Sciatic nerve (tissue), 2 donors: ENCODE results near the gene PPP1CB. TPM values are rescaled to one million over a fixed set of nuclear protein-coding genes. Genes with fewer than 3 reads are reported as not detected.
A peak's percentile ranks its signal among the peaks of the same experiment; 100 is the strongest.
"Not testable (repeated sequence)": the region's sequence is repeated elsewhere in the genome, so short reads cannot be mapped to it uniquely, and the experiment has no call there.

Experiments
- ATAC-seq: fragments of 200-7000 bp; cut with Tn5 transposase; one replicate; pipeline ENCODE4 v1.9.1; 2020; ENCODE audit warnings: mild to moderate bottlenecking, moderate library complexity
- DNase-seq: peaks from one replicate; pipeline ENCODE4 v3.0.0-alpha.2; 2020; ENCODE audit warnings: low spot score
- intact Hi-C: fragments of 100-400 bp; cut with DNase I; formaldehyde crosslinking; loops from one replicate; pipeline ENCODE4 v1.14.2; 2022
- total RNA-seq: library from RNA; stranded (reverse); fragmentation: NEBNext Ultra II Directional; extraction: Animal tissue kit (Norgen Biotek cat#: 25700); gene quantifications from one replicate; pipeline ENCODE4 v1.2.1, GENCODE V29; 2021
- donor health status: DM: no; HTN: no; CAD: no.
- donor health status: DM: no; HTN: no; CAD: no.

The PPP1CB gene
- total RNA-seq, 1 donor from 2014 or later, result 210 TPM

DNA sequence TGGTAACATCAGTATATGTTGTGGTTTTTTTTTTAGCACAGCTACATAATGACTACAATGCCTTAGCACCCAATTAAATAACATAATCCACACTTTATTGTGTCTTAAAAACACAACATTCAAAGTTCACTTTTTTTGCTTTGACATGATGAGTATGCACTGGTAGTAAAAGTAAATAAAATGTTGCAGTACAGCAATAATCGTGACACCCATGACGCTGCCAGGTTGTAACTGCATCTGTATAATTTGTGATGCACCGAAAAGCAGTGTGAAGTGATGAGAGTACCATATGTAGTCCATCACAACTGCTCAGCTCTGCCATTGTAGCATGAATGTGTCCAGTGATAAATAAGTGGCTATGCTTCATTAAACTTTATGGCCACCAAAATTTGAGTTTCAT, 15.7 kb downstream of the PPP1CB start:
- ATAC-seq, result no peak
- intact Hi-C loops, result no loop called here
- DNase-seq, result no peak

DNA sequence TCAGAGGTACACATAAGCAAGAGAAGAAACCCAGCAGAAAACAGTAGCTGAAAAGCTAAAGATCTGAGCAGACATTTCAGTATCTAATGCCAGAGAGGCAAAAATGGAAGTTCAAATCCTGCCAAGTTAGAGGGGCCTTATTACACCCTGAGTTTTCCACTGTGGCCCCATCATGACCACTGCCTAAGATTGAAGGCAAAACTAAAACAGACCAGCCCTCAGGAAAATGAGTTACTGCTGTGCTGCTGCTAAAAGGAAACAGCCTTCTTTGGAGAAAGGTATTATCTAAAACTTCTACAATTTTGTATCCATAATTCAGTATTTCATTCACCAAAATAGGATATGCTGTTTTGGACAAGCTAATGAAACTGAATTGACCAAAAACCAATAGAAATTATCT, 16.8 kb downstream of the PPP1CB start:
- no peak for ATAC-seq
- intact Hi-C loops, result no loop called here
- no peak for DNase-seq

DNA sequence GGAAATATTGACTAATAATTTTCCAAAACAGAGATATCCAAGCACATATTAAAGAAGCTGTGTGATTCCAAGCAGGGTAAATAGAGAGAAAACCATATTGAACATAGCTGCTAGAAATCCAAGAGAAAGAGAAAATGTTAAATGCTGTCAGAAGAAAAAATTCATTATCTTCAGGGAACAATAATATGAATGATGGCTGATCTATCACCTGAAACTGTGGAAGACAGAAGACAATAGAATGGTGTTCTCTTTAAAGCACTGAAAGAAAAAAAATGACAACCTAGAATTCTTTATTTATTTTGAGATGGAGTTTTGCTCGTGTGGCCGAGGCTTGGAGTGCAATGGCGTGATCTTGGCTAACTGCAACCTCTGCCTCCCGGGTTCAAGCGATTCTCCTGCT, 17.3 kb downstream of the PPP1CB start:
- intact Hi-C loops, result no loop called here
- DNase-seq (no peak), ATAC-seq (no peak)

DNA sequence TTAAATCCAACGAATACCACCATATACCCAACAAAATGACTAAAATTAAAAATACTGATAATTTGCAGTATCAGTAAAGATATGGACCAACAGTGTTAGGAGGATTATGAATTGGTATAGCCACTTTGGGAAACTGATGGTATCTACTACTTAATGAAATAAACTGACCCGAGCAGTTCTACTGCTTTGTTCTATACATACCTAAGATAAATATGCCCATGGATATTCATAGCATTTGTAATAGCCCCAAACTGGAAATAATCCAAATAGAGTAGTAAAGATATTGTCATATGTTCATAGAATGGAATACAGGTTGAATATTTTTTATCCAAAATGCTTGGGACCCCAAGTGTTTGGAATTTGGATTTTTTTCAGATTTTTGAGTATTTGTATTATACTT, 20.7 kb downstream of the PPP1CB start:
- intact Hi-C loops, result no loop called here
- ATAC-seq, result no peak

DNA sequence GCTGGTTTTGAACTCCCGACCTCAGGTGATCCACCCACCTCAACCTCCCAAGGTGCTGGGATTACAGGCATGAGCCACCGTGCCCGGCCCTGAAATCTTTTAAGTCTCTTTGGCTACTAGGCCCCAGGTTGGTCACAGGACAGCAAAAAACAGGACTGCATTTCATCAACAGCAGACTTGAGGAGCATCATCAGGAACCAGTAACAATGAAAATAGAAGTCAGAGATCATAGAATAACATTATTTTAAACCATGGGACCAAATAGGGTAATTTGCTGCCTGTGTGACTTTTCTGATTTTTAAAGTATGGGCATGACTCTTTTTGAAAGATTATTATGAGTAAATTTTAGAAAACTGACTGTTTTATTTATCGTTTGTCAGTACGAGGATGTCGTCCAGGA, 24.8 kb downstream of the PPP1CB start:
- ATAC-seq (no peak), DNase-seq (no peak)
- intact Hi-C loops, result no loop called here

More for the DNA sequence above, 20.7 kb downstream of the PPP1CB start:
- DNase-seq, result no peak

DNA sequence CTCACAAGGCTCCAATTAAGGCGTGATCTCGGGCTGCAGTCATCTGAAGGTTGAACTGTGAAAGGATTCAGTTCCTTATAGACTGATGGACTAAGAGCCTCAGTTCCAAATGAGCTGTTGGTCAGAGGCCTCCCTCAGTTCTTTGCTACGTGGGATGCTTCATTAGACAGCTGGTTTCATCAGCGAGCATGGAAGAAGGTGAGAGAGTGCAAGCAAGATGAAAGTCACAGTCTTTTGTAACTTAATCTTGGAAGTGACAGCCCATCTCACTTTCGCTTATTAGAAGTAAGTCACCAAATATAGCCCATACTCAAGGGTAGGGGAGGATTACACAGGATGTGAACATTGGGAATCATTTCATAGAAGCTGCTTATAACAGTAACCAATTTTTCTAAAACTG, 26.8 kb downstream of the PPP1CB start:
- intact Hi-C loops, result no loop called here
- DNase-seq, result no peak
- ATAC-seq, result no peak

DNA sequence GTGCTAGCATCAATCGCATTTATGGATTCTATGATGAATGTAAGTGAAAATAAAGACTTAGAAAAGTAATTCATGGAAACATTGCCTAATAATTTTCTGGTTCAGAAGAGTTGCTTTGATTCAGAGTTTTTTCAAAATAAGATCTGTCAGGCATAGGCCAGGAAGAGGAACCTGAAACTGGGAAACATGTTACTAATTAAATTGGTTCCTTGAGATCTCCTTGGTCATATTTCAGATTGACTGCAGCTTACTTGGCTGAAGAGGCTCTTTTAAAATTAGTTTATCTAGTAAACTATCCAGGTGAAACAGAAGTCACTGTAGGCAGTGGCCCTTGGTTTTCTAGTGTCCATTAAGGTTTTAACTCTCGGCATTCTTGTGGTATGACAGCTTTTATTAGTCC, 27.4 kb downstream of the PPP1CB start:
- intact Hi-C loops, result no loop called here
- ATAC-seq, result no peak
- no peak for DNase-seq

DNA sequence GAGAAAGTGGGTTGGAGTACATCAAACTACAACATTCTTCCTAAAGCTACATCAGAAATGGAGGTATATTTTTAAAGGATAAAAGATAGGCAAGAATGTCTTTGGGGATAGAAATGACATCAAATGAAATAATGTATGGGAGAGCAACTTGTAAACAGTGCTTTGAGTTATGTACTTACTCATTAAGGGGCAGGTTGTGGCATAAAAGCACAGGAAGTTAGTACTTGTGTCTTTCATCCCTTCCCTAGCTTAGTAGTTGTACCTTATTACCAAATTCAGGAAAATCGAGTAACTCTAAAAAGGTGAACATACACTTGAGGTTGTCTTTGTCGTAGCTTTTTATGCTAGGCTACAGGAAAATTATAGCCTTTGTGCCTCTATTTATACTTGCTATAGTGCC, 28.9 kb downstream of the PPP1CB start:
- no peak for ATAC-seq
- no peak for DNase-seq
- intact Hi-C loops, result no loop called here

DNA sequence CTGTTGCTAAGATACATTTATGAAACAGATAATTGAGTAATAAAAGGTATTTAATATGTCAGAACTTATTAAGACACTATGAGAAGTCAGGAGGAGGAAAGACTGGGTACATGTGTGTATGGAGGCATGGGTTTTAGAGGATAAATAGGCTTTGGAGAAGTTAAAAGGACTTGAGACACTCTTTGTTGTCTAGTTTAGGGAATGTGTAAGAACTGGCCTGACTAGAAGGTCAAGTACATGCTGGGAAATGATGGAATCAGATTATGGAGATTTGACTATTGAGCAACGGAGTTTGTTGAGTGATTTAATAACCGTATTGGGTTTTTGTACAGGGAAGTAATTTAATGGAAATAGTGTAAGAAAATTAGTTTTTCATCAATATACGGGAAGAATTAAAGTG, 30.8 kb downstream of the PPP1CB start:
- DNase-seq (no peak), ATAC-seq (no peak)
- intact Hi-C loops, result no loop called here

DNA sequence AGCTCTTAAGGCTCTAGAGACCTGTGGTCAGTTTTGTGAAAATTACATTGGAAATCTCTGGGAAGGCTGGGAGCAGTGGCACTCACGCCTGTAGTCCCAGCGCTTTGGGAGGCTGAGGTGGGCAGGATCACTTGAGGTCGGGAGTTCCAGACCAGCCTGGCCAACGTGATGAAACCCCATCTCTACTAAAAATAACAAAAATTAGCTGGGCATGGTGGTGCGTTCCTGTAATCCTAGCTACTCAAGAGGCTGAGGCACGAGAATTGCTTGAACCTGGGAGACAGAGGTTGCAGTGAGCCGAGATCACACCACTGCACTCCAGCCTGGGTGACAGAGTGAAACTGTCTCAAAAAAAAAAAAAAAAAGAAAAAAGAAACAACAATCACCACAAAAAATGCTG, 32.9 kb downstream of the PPP1CB start:
- intact Hi-C loops, DNase-seq, ATAC-seq: not testable (repeated sequence)

DNA sequence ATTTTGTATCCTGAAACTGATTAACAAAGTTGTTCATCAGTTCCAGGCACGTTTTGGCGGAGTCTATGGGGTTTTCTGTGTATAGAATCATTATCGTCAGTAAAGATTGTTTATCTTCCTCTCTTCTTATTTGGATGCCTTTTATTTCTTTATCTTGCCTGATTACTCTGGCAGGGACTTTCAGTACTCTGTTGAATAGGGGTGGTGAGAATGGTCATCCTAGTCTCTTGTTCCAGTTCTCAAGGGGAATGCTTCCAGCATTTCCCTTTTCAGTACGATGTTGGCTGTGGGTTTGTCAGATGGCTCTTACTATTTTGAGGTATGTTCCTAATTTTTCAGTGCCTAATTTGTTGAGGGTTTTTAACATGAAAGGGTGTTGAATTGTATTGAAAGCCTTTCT, 45.0 kb downstream of the PPP1CB start:
- no peak for ATAC-seq
- intact Hi-C loops, result no loop called here

DNA sequence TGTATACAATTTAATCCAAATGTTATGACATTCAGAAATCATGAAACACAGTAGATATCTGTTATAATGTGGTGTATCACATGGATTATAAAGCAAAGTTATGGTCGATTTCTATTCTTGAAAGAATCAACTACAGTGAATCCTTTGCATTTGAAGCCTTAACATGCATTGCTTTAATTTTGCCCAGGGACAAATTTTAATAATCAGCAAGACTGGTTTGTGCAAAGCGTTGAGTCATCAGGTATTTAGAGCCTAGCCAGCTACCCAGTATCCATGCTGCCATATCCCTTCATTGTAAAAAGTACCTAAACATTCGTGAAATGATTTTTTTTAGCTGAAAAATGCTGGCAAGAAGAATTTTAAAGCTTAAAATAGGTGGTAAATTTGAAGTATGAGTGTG, 50.1 kb downstream of the PPP1CB start:
- DNase-seq, result no peak
- intact Hi-C loops, result no loop called here
- ATAC-seq, result no peak

More for the DNA sequence above, 45.0 kb downstream of the PPP1CB start:
- no peak for DNase-seq

DNA sequence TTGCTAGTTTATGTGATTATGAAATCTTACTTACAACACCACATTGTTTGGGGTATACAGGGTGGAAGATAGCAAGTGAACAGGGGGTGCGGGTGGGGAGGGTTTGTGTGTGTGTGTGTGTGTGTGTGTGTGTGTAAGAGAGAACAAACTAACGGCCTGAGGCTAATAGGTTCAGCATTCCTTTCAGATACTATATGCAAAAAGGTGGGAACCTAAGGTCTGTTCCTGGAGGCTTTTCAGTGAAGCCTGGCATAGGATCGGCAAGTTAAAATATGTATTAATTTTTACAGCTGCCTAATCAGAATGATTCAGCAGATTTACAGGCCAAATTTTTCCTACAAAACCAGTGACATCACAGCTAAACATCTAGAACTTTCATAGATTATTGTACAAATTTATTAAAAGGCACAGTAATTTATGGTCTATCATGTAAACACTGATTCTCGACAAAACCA, 51.4 kb downstream of the PPP1CB start:
- intact Hi-C loops, result no loop called here
- ATAC-seq (peak; percentile 58), DNase-seq (no peak)

DNA sequence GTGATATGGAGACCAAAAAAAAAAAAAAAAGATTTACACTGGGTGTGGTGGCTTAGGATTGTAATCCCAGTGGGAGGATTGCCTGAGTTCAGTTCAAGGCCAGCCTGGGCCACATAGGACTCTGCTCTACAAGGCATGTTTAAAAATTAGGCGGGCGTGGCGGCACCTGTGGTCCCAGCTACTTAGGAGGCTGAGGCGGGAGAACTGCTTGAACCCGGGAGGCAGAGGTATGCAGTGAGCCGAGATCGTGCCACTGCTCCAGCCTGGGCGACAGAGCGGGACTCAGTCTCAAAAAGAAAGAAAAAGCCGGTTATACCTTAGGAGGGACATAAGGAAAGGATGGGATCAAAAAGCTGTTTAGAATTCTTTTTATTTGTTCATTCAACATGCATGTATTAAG, 58.3 kb downstream of the PPP1CB start:
- ATAC-seq (no peak), DNase-seq (no peak)
- intact Hi-C loops, result no loop called here

DNA sequence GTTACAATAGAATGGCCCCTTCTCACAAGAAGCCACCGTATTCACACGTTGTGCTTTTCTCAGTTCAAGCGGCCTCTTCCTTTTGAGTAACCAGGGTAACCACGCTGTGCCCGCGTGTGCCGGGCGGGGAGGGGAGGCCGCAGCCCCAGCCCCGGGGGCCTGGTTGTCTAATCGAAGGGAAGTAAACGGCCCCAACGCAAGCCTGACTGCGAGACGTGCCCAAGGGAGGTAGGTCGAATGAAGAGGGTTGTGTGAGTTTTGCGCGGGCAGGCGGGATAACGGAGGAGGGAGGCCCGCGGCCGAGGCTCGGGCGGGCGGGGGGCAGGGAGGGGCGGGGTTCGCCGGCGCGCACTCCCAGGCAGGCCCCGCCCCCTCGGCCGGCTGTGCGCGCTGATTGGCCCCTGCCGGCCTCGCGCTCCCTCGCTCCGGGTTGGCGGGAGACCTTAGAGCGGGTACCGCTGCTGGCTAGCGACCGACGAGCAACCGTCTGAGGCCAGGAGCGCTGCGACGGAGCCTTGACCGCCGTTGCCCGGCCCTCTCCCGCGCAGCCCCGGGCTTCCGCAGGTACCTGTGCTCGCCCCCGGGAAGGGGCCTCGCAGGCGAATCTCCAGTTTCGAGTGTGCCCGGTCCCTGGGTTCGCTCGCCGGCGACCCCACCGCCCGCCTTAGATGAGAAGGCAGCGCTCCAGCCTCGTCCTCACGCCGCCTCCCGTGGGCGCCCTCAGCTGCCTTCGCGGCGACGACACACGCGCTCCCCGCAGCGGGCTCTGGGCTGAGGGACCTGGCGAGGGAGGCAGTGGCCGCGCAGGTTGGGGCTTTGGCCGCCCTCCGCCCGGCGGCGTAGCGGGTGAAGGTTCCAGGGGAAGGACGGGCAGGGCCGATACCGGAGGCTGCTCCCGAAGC, 59.0 kb downstream of the PPP1CB start, which contains the start of gene SPDYA:
Gene SPDYA, plus strand, starts transcription at position 451 of the 902 bp plus-strand sequence. CDS start 5,181 bp downstream, outside the sequence.
- ATAC-seq, result peak; percentile 94
- intact Hi-C loops, result no loop called here
- DNase-seq, result peak; percentile 84

DNA sequence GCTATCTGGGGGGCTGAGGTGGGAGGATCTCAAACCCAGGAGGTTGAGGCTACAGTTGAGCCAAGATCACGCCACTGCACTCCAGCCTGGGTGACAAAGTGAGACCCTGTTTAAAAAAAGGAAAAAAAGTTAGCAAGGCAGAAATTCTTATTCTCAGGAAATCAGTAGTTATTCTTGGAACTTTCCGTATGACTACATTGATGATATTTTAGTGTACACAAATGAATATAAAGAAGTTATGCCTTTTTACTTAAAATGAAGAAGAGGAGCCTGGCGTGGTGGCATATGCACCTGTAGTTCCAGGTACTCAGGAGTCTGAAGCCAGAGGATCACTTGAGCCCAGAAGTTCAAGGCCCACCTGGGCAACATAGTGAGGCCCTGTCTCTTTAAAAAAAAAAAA, 66.4 kb downstream of the PPP1CB start:
- ATAC-seq (no peak), DNase-seq (no peak)
- intact Hi-C loops, result no loop called here

DNA sequence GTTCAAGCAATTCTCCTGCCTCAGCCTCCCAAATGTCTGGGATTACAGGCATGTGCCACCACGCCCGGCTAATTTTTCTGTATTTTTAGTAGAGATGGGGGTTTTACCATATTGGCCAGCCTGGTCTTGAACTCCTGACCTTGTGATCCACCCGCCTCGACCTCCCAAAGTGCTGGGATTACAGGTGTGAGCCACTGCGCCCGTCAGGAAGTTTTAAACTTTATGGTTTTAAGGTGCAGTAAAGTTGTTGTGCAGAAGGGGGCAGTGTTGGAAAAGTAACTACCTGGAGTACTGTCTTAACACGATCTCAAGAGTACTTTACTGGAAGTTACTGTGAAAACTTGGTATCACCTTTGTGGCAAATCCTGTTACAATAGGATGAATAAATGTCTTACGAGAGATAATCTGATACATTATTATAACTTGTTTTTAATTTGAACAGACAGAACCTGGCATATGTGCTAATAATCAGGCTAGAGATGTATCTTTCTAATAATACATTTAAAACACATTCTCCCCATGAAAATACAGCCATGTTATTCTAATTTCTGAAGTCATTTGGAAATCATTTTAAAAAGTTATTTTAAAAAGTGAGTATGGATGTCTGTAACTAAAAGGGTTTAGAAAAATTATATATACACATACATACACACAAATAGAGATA, 69.8 kb downstream of the PPP1CB start:
- intact Hi-C loops, result no loop called here
- ATAC-seq (peak; percentile 73), DNase-seq (no peak)

DNA sequence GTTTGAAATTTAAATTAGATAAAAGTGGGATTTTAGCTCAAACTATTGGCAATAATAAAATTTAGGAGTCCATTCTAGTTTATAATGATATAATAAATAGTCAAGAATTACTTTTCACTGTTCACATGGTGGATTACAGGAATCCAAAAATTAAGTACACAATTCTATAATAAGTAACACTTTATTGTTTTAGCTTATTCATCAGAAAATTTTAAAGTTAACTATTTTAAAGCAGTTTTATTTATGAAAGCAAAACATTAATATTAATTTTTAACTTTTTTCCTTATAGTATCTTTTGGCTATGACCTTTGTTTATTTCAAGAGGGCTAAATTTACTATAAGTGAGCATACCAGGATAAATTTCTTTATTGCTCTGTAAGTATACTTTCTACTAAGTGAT, 70.4 kb downstream of the PPP1CB start:
- intact Hi-C loops, result no loop called here
- DNase-seq (no peak), ATAC-seq (no peak)

DNA sequence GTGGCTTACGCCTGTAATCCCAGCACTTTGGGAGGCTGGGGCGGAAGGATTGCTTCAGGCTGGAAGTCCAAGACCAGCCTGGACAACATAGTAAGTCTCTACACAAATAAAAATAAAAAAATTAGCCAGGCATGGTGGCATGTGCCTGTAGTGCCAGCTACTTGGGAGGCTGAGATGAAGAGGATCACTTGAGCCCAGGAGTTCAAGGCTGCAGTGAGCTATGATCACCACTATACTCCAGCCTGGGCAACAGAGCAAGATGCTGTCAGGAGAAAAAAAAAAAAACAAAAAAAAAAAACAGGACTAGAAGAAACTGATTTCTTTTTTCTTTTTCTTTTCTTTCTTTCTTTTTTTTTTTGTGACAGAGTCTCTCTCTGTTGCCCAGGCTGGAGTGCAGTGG, 72.6 kb downstream of the PPP1CB start:
- intact Hi-C loops, result no loop called here
- ATAC-seq, result no peak
- no peak for DNase-seq

DNA sequence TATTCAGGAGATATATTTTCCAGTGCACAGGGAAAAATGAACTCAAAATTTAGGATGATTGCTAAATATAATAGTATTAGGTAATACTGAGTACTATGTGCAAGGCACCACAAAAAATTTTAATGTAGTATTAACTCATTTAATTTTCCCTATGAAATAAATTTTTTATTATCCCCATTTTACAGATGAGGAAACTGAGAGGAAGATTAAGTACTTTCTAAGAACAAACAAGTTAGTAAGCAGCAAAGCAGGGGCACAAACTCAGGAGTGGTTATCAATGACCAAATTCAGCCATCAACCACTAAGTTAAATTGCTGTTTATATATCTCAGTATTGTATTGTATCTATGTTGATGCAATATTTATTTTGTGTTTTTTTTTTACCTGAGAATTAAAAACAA, 73.2 kb downstream of the PPP1CB start:
- intact Hi-C loops, result loop anchor here (5.0 kb wide), 1 partner anchor 612 kb away; no protein-coding TSS in a partner anchor
- no peak for ATAC-seq
- no peak for DNase-seq
